GM18517 (cell line): ENCODE results near the gene DHDH.

Experiments used
- ATAC-seq: cut with Tn5 transposase; IDR thresholded peaks from one replicate; pipeline ENCODE4 v1.9.1; 2021; ENCODE audit warnings: mild to moderate bottlenecking, moderate library complexity; ENCODE audit not compliant: unreplicated experiment

DHDH gene

GRCh38 chr19:48965040-48965805 is 31.7 kb downstream of the DHDH start, which contains the start of gene FTL:
FTL (plus strand) TSS chr19:48965309; CDS start chr19:48965508, 199 bp downstream.
- peak; percentile 48 for ATAC-seq

- ATAC-seq: peak; percentile 25
These were observed 32.5 kb downstream of the DHDH start for GRCh38 chr19:48965806-48966540.

- no peak for ATAC-seq
These were observed 33.2 kb downstream of the DHDH start for GRCh38 chr19:48966541-48967345.

- no peak for ATAC-seq
These were observed 34.1 kb downstream of the DHDH start for GRCh38 chr19:48967346-48968178.

- ATAC-seq: no peak
These were observed 34.7 kb downstream of the DHDH start for GRCh38 chr19:48968179-48968661.

- no peak for ATAC-seq
These were observed 35.3 kb downstream of the DHDH start for GRCh38 chr19:48968813-48969218.

- no peak for ATAC-seq
These were observed 36.0 kb downstream of the DHDH start for GRCh38 chr19:48969276-48970138.

GRCh38 chr19:48970139-48970766 is 36.8 kb downstream of the DHDH start:
- ATAC-seq: no peak

GRCh38 chr19:48970923-48971395 is 37.5 kb downstream of the DHDH start:
- ATAC-seq: peak; percentile 44

- no peak for ATAC-seq
These were observed 42.7 kb downstream of the DHDH start for GRCh38 chr19:48975947-48976847.

GRCh38 chr19:48977061-48977460 is 43.6 kb downstream of the DHDH start:
- ATAC-seq: no peak

GRCh38 chr19:48982280-48982679 is 48.8 kb downstream of the DHDH start:
- ATAC-seq: no peak

- ATAC-seq: no peak
These were observed 52.2 kb downstream of the DHDH start for GRCh38 chr19:48985711-48986110.

GRCh38 chr19:48986211-48986610 is 52.7 kb downstream of the DHDH start:
- no peak for ATAC-seq

- ATAC-seq: no peak
These were observed 53.8 kb downstream of the DHDH start for GRCh38 chr19:48987323-48987722.

- ATAC-seq: no peak
These were observed 54.8 kb downstream of the DHDH start for GRCh38 chr19:48988286-48988685.

- no peak for ATAC-seq
These were observed 55.4 kb downstream of the DHDH start for GRCh38 chr19:48988860-48989259.
